SK-N-MC (cell line): Measurements from ENCODE around the gene SVBP.

Source experiments
- EZH2 ChIP-seq: fragments of 200-600 bp; sonication (generic); IDR thresholded peaks from one replicate; pipeline ENCODE4 v1.6.1; 2017; ENCODE audit warnings: antibody characterized with exemption
- POLR2AphosphoS5 ChIP-seq: IDR thresholded peaks from 2 replicates; pipeline ENCODE4 v1.6.1; 2012; ENCODE audit warnings: mild to moderate bottlenecking, low read depth, low read length, borderline replicate concordance

- TF ChIP-seq EZH2: no peak
- TF ChIP-seq POLR2AphosphoS5: no peak
These were observed 18.2 kb upstream of the SVBP start for GRCh38 chr1:42835422-42835821.
